Measurements from ENCODE around the gene RNF4.

- TF ChIP-seq, protein P1, sequence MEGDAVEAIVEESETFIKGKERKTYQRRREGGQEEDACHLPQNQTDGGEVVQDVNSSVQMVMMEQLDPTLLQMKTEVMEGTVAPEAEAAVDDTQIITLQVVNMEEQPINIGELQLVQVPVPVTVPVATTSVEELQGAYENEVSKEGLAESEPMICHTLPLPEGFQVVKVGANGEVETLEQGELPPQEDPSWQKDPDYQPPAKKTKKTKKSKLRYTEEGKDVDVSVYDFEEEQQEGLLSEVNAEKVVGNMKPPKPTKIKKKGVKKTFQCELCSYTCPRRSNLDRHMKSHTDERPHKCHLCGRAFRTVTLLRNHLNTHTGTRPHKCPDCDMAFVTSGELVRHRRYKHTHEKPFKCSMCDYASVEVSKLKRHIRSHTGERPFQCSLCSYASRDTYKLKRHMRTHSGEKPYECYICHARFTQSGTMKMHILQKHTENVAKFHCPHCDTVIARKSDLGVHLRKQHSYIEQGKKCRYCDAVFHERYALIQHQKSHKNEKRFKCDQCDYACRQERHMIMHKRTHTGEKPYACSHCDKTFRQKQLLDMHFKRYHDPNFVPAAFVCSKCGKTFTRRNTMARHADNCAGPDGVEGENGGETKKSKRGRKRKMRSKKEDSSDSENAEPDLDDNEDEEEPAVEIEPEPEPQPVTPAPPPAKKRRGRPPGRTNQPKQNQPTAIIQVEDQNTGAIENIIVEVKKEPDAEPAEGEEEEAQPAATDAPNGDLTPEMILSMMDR (conservative IDR thresholded peaks at IDR 0.05; ENCODE audit: low read length) = no peak
- no peak for TF ChIP-seq EZH2phosphoT487 (IDR thresholded peaks at IDR 0.05; ENCODE audit: borderline replicate concordance, low read depth, low read length)
Observed at GRCh38 chr4:2558301-2558700, 89.4 kb downstream of the RNF4 start.

Measured in OCI-LY7 (cell line).